Stimulated activated memory B cell treated with anti-CD40 and anti-IgM and Interleukin-4, amounts not matched to agents 10 μg/mL and 1 μg/mL and 100 μg/mL, for 72 hours (primary cell): Measurements from ENCODE around the gene TMX1.

Source experiments
- ATAC-seq: fragments of 150-1000 bp; cut with Tn5 transposase; 2 replicates; pipeline ENCODE4 v1.10.0; 2021
- H3K27ac Mint-ChIP-seq: one replicate; pipeline ENCODE4 v1.8.0; 2022; ENCODE audit warnings: mild to moderate bottlenecking, mixed read lengths
- H3K27me3 Mint-ChIP-seq: one replicate; pipeline ENCODE4 v1.8.0; 2022; ENCODE audit warnings: mixed read lengths
- H3K36me3 Mint-ChIP-seq: one replicate; pipeline ENCODE4 v1.8.0; 2022; ENCODE audit warnings: mixed read lengths
- H3K4me1 Mint-ChIP-seq: one replicate; pipeline ENCODE4 v1.8.0; 2022; ENCODE audit warnings: mixed read lengths
- H3K4me3 Mint-ChIP-seq: one replicate; pipeline ENCODE4 v1.8.0; 2022; ENCODE audit warnings: mild to moderate bottlenecking, moderate library complexity, mixed read lengths
- H3K9me3 Mint-ChIP-seq: one replicate; pipeline ENCODE4 v1.8.0; 2022; ENCODE audit warnings: mixed read lengths

TMX1 gene

DNA sequence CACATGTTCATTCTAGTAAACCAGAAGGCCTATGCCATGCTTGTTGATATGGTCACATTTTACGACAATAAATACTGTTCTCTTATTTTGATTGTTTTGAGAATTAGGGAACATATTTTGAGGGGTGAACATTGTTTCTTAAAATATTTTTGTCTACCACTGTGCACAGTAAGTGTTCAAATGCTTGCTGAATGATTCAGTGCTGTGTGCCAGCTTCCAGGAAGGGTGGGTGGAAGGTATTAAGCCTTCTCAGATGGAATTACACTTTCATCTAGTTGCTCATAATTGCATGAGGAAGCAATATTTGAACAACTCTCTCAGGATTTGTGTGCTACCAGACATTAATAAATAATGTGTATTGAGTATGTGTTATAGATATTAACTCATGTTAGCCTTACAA, 15.5 kb upstream of the TMX1 start:
- H3K4me1 Mint-ChIP-seq, result no peaks in the 10 kb centered on the region
- no peak overlapping the region for H3K4me3 Mint-ChIP-seq
- H3K36me3 Mint-ChIP-seq, result peaks cover 16% of the 10 kb centered on the region
- ATAC-seq, result no peak
- no peak overlapping the region for H3K27ac Mint-ChIP-seq
- H3K27me3 Mint-ChIP-seq, result no peaks in the 10 kb centered on the region
- H3K9me3 Mint-ChIP-seq, result no peaks in the 10 kb centered on the region

DNA sequence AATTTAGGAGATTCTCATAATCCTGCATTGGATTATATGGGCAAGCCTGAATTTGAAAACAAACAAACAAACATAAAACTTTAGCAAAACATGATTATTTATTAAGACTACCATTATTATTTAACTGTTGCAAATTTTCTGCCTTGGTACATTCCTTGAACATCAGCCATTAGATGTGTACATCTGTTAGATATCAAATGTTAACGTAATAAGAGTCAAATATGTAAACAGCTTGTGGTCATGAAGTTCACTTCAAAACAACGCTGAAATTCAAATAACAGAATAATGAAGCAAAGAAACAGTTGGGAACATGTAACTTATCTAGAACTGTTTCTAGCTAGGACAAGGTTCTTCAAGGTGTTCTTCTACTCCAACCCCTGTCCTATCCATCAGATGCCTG, 14.3 kb upstream of the TMX1 start:
- ATAC-seq, result no peak

DNA sequence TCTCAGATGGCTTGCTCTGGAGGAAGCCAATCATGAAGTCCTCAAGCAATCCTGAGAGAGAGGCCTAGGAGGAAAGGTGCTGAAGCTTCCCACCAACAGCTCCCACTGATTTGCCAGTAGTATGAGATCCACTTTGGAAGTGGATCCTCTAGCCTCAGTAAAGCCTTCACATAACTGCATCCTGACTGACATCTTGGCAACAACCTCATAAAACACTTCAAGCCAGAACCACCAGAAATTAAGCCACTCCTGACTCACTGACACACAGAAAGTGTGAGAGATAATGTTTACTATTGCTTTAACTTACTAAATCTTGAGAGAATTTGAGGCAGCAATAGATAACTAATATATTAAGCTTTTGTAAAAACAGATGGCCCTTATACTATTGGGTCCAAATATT, 11.7 kb upstream of the TMX1 start:
- no peaks in the 10 kb centered on the region for H3K4me1 Mint-ChIP-seq
- H3K4me3 Mint-ChIP-seq, result no peak overlapping the region
- peaks cover 5% of the 10 kb centered on the region for H3K36me3 Mint-ChIP-seq
- ATAC-seq, result no peak
- no peaks in the 10 kb centered on the region for H3K27me3 Mint-ChIP-seq
- H3K27ac Mint-ChIP-seq, result no peak overlapping the region
- H3K9me3 Mint-ChIP-seq, result no peaks in the 10 kb centered on the region

More for the DNA sequence above, 14.3 kb upstream of the TMX1 start:
- H3K27me3 Mint-ChIP-seq, result no peaks in the 10 kb centered on the region
- peaks cover 20% of the 10 kb centered on the region for H3K36me3 Mint-ChIP-seq
- no peaks in the 10 kb centered on the region for H3K4me1 Mint-ChIP-seq
- H3K9me3 Mint-ChIP-seq, result no peaks in the 10 kb centered on the region
- H3K27ac Mint-ChIP-seq, result no peak overlapping the region
- H3K4me3 Mint-ChIP-seq, result no peak overlapping the region

DNA sequence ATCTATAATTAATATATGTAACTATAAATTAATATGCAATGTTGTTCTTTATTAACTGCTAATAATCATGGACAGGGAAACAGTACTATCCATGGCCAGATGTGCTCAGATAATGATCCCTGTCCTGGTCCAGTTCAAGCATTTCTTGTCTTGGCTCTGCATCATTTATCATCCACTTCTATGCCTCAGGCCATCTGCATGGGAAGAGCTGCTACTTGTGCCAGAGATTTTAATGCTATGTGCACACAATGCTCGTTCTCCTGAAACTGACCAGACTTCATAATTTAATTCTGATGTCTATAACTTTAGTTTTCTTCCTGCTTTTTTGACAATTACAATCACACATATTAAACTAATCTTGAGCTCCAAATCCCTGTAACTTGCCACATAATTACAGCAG, 11.2 kb upstream of the TMX1 start:
- Mint-ChIP-seq H3K36me3 (peaks cover 4% of the 10 kb centered on the region), H3K27ac (no peak overlapping the region), H3K4me1 (no peaks in the 10 kb centered on the region), H3K27me3 (no peaks in the 10 kb centered on the region), H3K4me3 (no peak overlapping the region), H3K9me3 (no peaks in the 10 kb centered on the region)
- no peak for ATAC-seq

DNA sequence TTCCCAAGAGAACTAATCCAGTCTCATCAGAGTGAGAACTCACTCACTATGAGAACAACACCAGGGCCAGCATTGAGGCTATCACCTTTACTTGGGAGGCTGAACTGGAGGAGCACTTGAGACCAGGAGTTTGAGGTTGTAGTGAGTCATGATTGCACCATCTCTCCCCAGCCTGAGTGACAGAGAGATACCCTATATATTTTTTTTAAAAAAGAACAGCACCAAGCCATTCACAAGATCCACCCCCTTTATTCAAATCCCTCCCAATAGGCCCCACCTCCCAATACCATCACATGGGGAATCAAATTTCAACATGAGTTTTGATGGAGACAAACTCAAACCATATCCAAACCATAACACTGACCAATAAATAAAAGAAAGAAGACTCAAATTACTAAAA, 3.7 kb upstream of the TMX1 start:
- Mint-ChIP-seq H3K27ac (no peak overlapping the region), H3K9me3 (no peaks in the 10 kb centered on the region), H3K4me3 (no peak overlapping the region), H3K4me1 (peaks cover 5% of the 10 kb centered on the region), H3K27me3 (no peaks in the 10 kb centered on the region), H3K36me3 (no peaks in the 10 kb centered on the region)
- no peak for ATAC-seq

DNA sequence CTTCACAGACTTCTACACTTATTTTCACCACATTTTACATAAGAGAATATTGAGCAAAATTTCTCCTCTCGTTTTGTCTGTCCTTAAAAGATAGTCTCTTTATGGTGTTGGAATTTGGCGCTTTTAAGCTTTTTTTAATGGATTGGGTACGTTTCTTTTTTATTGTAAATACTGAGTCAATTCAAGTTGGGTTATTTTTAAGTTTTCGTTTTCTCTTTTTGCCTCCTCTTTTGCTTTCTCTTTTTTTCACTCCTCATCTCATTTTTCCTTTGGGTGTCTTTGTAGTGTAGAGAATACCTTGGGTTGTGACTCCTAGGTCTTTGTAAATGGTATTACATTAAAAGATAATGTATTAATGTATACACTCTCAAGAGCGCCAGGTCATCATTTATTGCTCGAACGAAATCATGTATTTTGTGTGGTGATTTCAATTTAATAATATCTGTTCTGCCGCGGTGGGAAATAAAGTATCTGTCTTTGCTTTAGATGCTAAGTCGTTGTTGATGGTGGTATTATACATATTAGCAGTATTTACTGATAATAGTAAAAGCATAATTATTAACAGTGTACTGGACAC, 845 bp downstream of the TMX1 start:
- peaks cover 19% of the 10 kb centered on the region for H3K4me1 Mint-ChIP-seq

DNA sequence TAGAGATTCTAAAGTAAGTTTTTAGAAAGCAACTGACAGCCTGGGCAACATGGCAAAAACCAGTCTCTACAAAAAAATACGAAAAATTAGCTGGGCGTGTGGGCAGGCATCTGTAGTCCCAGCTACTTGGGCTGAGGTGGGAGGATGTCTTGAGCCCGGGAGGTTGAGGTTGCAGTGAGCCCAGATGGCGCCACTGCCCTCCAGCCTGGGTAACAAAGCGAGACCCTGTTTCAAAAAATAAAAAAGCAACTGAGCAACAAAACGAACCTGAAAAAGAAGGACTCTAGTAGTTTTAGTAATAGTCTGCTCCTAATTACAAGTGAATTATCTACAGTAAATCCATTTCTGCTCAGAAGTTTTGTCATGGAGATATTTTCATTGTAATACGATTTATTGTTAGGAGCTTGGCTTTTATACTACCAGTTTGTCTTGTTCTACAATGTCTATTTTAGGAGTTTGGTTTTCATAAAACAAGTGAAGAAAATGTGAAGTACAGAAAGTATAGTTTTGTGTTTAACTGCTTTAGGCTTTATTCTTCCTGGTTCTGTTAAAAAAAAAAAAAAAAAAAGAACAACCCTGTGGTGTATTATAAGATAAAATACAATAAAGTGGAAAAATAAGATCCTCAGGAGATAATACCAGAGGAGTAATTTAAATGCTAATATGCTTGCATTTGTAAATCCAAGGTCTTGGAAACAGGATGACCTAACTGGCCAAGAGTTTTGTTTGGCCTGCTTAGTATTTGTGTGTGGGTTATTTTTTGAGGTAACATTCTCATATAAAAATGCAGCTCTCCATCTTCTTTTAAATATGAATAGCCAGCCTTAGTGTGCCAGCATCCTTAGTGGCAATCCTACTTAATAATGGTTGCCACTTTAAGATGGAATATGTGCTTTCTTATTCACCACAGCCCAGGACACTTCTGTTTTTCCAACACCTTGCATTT, 2.8 kb downstream of the TMX1 start:
- no peaks in the 10 kb centered on the region for H3K9me3 Mint-ChIP-seq
- no peak overlapping the region for H3K27ac Mint-ChIP-seq

More for the DNA sequence above, 845 bp downstream of the TMX1 start:
- Mint-ChIP-seq H3K9me3 (no peaks in the 10 kb centered on the region), H3K4me3 (no peak overlapping the region), H3K27me3 (no peaks in the 10 kb centered on the region), H3K27ac (no peak overlapping the region), H3K36me3 (peaks cover 14% of the 10 kb centered on the region)
- no peak for ATAC-seq

DNA sequence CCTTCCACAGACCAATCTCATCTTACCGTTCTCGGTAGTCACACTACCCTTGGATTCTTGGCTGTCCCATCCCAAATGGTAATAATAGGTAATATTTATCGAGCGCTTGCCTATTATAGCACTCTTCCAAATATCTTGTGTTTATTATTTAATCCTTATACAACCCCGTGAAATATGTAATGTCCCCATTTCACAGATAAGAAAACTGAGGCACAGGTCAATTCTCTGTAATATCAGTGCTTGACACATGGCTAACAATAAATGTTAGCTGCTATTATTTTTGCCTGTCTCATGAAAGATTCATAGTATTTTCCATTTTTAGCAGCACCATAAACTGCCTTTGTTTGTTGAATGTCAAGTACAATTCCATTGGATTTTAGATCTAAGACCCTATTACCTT, 4.5 kb downstream of the TMX1 start:
- H3K4me1 Mint-ChIP-seq, result peaks cover 36% of the 10 kb centered on the region
- no peaks in the 10 kb centered on the region for H3K9me3 Mint-ChIP-seq
- no peak overlapping the region for H3K27ac Mint-ChIP-seq
- H3K27me3 Mint-ChIP-seq, result no peaks in the 10 kb centered on the region
- no peak for ATAC-seq
- H3K4me3 Mint-ChIP-seq, result no peak overlapping the region
- peaks cover 38% of the 10 kb centered on the region for H3K36me3 Mint-ChIP-seq

More for the DNA sequence above, 2.8 kb downstream of the TMX1 start:
- Mint-ChIP-seq H3K4me1 (peaks cover 28% of the 10 kb centered on the region), H3K27me3 (no peaks in the 10 kb centered on the region), H3K4me3 (no peak overlapping the region), H3K36me3 (peaks cover 24% of the 10 kb centered on the region)
- no peak for ATAC-seq

DNA sequence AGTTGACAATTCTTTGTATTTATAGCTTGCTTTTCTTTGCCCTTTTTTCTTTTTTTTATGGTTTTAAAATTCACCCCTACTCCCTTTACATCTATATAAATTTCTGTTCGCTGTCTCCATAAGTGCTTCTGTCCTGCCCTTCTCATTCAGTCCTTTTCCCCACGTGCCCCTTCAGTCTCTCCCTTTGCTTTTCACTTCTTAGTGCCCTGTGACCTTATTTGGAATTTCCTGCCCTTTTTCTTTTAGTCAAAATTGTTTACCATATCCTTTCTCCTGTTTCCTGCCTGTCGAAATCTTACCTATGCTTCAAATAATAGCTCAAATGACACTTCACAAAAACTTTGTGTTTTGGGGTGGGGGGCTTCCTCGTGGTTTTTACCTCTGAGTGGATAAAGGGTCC, 6.0 kb downstream of the TMX1 start:
- H3K36me3 Mint-ChIP-seq, result peaks cover 53% of the 10 kb centered on the region
- peak overlapping the region; percentile 24 for H3K27ac Mint-ChIP-seq
- H3K4me1 Mint-ChIP-seq, result peaks cover 36% of the 10 kb centered on the region
- no peaks in the 10 kb centered on the region for H3K9me3 Mint-ChIP-seq
- H3K4me3 Mint-ChIP-seq, result no peak overlapping the region
- no peaks in the 10 kb centered on the region for H3K27me3 Mint-ChIP-seq
- no peak for ATAC-seq

DNA sequence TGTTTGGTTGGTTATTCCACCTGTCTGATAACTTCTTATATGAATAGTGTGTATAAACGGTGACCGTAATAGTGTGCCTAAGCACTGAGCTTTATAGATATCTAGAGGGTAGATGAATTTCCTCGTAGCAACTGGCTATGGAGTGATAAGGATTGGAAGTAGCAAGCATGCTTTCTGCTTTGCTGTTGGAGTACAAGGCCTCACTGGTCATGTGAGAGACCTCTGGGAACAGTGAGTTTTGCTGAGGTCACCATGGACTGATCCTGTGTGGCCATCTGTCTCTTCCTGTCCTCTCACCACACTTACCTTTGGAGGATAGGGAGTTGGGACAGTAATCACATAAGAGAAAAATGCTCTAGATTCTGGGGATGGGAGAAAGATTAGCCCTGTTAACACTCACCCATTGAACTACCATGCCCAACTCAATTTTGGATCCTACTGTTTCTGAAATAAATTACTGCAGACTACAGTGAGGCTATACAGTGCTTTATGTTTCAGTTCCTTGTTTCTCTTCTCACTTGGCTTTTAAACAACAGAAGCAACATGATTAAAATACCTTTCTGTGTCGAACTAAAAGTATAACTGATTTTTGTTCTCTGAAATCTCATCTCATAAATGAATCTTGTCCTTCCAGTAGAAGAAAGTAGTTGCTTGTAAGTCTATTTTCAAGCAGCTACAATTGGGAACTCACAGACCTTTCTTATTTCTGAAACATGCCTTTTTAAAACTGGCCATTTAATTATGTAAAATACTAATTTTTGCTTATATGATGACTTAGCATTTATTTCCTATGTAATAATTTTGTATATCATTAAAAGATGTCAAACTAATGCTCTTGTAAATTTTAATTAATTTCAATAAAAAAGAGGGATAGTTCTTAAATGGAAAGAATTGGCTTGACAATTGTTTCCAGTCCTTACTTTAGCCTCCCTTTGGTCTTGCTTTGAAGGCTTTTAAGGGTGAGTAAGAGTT, 8.3 kb downstream of the TMX1 start:
- H3K4me1 Mint-ChIP-seq, result peaks cover 36% of the 10 kb centered on the region
- ATAC-seq, result peak; percentile 75
- H3K4me3 Mint-ChIP-seq, result no peak overlapping the region
- H3K27me3 Mint-ChIP-seq, result no peaks in the 10 kb centered on the region
- H3K36me3 Mint-ChIP-seq, result peaks cover 65% of the 10 kb centered on the region
- no peaks in the 10 kb centered on the region for H3K9me3 Mint-ChIP-seq
- H3K27ac Mint-ChIP-seq, result peak overlapping the region; percentile 41

DNA sequence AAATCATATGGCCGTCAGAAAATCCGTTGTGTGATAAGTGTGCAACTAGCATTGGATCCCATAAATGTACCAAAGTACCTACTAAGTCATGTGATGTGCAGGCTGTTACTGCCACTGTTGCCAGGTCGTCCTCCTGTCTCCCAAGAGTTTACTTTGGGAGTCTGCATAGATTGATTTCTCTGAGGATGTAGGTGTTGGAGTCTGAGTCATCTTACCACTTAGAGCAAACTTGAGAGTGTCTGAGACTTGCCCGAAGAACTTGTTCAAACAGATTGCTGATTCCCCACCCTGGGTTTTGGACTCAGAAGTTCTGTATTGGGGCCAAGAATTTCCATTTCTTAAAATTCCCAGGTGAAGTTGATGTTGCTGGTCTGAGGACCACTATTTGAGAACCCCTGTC, 11.4 kb downstream of the TMX1 start:
- Mint-ChIP-seq H3K27me3 (no peaks in the 10 kb centered on the region), H3K9me3 (no peaks in the 10 kb centered on the region), H3K36me3 (peaks cover 62% of the 10 kb centered on the region), H3K4me1 (peaks cover 11% of the 10 kb centered on the region), H3K4me3 (no peak overlapping the region), H3K27ac (no peak overlapping the region)
- no peak for ATAC-seq

DNA sequence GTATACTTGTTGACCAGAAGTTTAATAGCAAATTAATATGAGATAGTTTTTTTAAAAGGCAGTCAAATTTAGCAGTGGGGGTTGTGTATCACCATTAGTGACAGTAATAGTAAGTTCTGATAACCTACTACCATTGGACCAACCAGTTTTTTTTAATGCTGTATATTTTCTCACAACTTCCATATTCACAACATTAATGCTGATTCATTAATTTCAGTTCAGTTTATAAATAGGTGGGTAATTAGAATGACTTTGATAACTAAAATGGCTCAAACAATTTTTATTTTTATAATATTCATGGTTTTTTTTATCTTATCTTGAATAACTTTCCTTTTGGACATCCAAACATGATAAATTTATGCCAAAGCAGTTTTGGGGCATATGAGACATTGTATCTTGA, 13.8 kb downstream of the TMX1 start:
- no peak for ATAC-seq
- Mint-ChIP-seq H3K36me3 (peaks cover 68% of the 10 kb centered on the region), H3K27me3 (no peaks in the 10 kb centered on the region), H3K9me3 (peaks cover 4% of the 10 kb centered on the region), H3K4me1 (no peaks in the 10 kb centered on the region), H3K4me3 (no peak overlapping the region), H3K27ac (no peak overlapping the region)

DNA sequence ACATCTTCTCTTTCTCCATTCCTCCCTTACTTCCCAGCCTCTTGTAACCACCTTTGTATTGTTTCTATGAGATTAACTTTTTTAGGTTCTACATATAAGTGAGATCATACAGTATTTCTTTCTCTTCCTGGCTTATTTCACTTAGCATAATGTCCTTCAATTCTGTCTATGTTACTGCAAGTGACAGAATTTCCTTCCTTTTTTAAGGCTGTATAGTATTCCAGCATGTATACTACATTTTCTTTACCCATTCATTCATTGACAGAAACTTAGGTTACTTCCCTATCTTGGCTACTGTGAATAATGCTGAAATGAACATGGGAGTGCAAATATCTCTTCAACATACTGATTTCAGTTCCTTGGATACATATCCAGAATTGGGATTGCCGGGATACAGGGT, 18.2 kb downstream of the TMX1 start:
- no peak for ATAC-seq

DNA sequence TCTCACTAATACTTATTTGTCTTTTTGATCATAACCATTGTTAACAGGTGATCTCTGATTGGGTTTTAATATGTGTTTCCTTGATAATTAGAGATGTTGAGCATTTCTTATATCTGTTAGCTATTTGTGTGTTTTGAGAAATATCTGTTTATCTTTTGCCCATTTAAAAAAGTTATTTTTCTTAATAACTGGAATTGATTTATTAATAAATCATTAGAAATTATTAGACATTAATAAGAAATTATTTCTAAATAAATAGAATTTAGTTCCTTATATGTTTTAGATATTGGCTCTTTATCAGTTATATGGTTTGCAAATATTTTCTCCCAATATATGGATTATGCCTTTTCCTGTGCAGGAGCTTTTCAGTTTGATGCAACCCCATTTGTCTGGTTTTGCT, 18.7 kb downstream of the TMX1 start:
- Mint-ChIP-seq H3K4me1 (peaks cover 10% of the 10 kb centered on the region), H3K4me3 (no peak overlapping the region), H3K27me3 (no peaks in the 10 kb centered on the region), H3K36me3 (peaks cover 54% of the 10 kb centered on the region), H3K27ac (no peak overlapping the region), H3K9me3 (peaks cover 4% of the 10 kb centered on the region)
- ATAC-seq, result no peak

More for the DNA sequence above, 18.2 kb downstream of the TMX1 start:
- H3K27ac Mint-ChIP-seq, result no peak overlapping the region
- no peaks in the 10 kb centered on the region for H3K27me3 Mint-ChIP-seq
- H3K9me3 Mint-ChIP-seq, result peaks cover 4% of the 10 kb centered on the region
- H3K4me1 Mint-ChIP-seq, result peaks cover 10% of the 10 kb centered on the region
- H3K4me3 Mint-ChIP-seq, result no peak overlapping the region
- peaks cover 57% of the 10 kb centered on the region for H3K36me3 Mint-ChIP-seq

DNA sequence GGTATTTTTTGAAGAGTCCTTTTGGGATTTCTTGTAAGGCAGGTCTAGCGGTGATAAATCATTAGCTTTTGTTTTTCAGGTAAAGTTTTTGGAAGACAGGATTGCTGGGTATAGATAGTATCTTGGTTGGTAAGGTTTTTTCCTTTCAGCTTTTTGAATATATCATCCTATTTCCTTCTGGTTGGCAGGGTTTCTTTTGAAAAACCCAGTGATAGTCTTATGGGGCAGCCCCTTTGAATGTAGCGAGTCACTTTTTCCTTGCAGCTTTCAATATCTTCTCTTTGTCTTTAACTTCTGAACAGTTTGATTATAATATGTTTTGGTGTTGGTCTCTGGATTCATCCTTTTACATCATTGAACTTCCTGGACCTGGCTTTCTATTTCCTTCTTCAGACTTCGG, 20.2 kb downstream of the TMX1 start:
- Mint-ChIP-seq H3K27me3 (no peaks in the 10 kb centered on the region), H3K4me3 (no peak overlapping the region), H3K36me3 (peaks cover 62% of the 10 kb centered on the region), H3K9me3 (peaks cover 4% of the 10 kb centered on the region), H3K4me1 (peaks cover 10% of the 10 kb centered on the region), H3K27ac (peak overlapping the region; percentile 5)
- no peak for ATAC-seq
